Spleen (tissue), 7 donors: ENCODE data around the gene OLFM1.

ENCODE experiments used
- CTCF ChIP-seq, 11 experiments: fragments of 200-600 bp in 7 of 11; fragments of 450-650 bp in 4 of 11; sonication (generic) in 4 of 11; IDR thresholded peaks in 8 of 11; conservative IDR thresholded peaks in 3 of 11; 1 replicate in 7 of 11; 2 replicates in 4 of 11; pipeline versions ENCODE4 v1.4.0 to v1.8.0; 2016 to 2021; ENCODE audit warnings: antibody characterized with exemption in 11 of 11, inconsistent platforms in 4 of 11, mild to moderate bottlenecking in 1 of 11
- POLR2A ChIP-seq, 3 donors: fragments of 450-650 bp; IDR thresholded peaks; one replicate each; pipeline ENCODE4 v1.5.1; 2017; ENCODE audit warnings: antibody characterized with exemption in 3 of 3, mild to moderate bottlenecking in 1 of 3
- donor health status: DM: no; HTN: no; CAD: no; lungs with moderate emphysema.
- donor health status: DM: no; HTN: no; CAD: no.
- donor health status: DM: no; HTN: no; CAD: no.

- TF ChIP-seq CTCF (IDR thresholded peaks at IDR 0.05 in 8 of 11, conservative IDR thresholded peaks at IDR 0.05 in 3 of 11) (no peak), POLR2A (IDR thresholded peaks at IDR 0.05) (no peak)
Observed at GRCh38 chr9:135046739-135047350, 40.6 kb upstream of the OLFM1 start.
